AG08395 (cell line): Measurements from ENCODE around the gene TOX3.

ENCODE experiments used
- DNase-seq: peaks from one replicate; pipeline ENCODE4 v3.0.0; 2012; ENCODE audit warnings: mixed read lengths, low spot score

TOX3 gene

GRCh38 chr16:52547004-52547833 lies at the start of gene TOX3:
Gene TOX3 (minus strand): TSS chr16:52547143. CDS start chr16:52546723, 420 bp downstream.
- no peak for DNase-seq

- DNase-seq = no peak
Measured at GRCh38 chr16:52592778-52593177, 45.8 kb upstream of the TOX3 start.

- DNase-seq = no peak
Measured at GRCh38 chr16:52591934-52592592, 45.1 kb upstream of the TOX3 start.

GRCh38 chr16:52591471-52591870 lies 44.5 kb upstream of the TOX3 start:
- DNase-seq = no peak

- DNase-seq = no peak
Measured at GRCh38 chr16:52586159-52586558, 39.2 kb upstream of the TOX3 start.

GRCh38 chr16:52584354-52585320 lies 37.7 kb upstream of the TOX3 start:
- no peak for DNase-seq

GRCh38 chr16:52581530-52581929 lies 34.6 kb upstream of the TOX3 start:
- no peak for DNase-seq

- no peak for DNase-seq
Measured at GRCh38 chr16:52580488-52580887, 33.5 kb upstream of the TOX3 start.

GRCh38 chr16:52578829-52579498 lies 32.0 kb upstream of the TOX3 start:
- DNase-seq = no peak

GRCh38 chr16:52578007-52578828 lies 31.3 kb upstream of the TOX3 start:
- no peak for DNase-seq

GRCh38 chr16:52577130-52577706 lies 30.3 kb upstream of the TOX3 start:
- DNase-seq = no peak

GRCh38 chr16:52573365-52574299 lies 26.7 kb upstream of the TOX3 start:
- DNase-seq = no peak

GRCh38 chr16:52572656-52573055 lies 25.7 kb upstream of the TOX3 start:
- no peak for DNase-seq

GRCh38 chr16:52570495-52571091 lies 23.6 kb upstream of the TOX3 start:
- no peak for DNase-seq

GRCh38 chr16:52569701-52570100 lies 22.8 kb upstream of the TOX3 start:
- DNase-seq = no peak

- no peak for DNase-seq
Measured at GRCh38 chr16:52568983-52569690, 22.2 kb upstream of the TOX3 start.

GRCh38 chr16:52568495-52568894 lies 21.6 kb upstream of the TOX3 start:
- DNase-seq = no peak

- no peak for DNase-seq
Measured at GRCh38 chr16:52567193-52567592, 20.2 kb upstream of the TOX3 start.
